Endothelial cell of umbilical vein (primary cell): ENCODE measurements around the gene DAPK2. TPM values are rescaled to one million over a fixed set of nuclear protein-coding genes. Genes with fewer than 3 reads are reported as not detected.

Experiments used
- BruUV-seq: library from RNA; stranded (reverse); fragments of 400-500 nt; replicated peaks from 2 replicates; lab custom pipeline; 2021; lab: Mats Ljungman, UMichigan
- CTCF ChIA-PET: fragments of 300-600, 350-600 bp; sonication (Branson Sonifier 250); formaldehyde crosslinking; loops from one replicate; lab custom pipeline; 2021; ENCODE audit warnings: antibody characterized with exemption, inconsistent platforms; lab: Charles Lee
- POLR2A ChIA-PET: fragments of 300-600, 350-600 bp; sonication (Branson Sonifier 250); formaldehyde crosslinking; loops from one replicate; lab custom pipeline; 2021; ENCODE audit warnings: antibody characterized with exemption, inconsistent platforms; lab: Charles Lee
- DNase-seq: peaks from one replicate; pipeline ENCODE4 v3.0.0-alpha.2; 2011; ENCODE audit warnings: low read depth, low spot score
- FAIRE-seq: peaks from 2 replicates; lab custom pipeline; 2011; peaks lifted over from hg19 to GRCh38; lab: Jason Lieb, UNC
- H2AFZ ChIP-seq: 2 replicates; pipeline ENCODE4 v1.6.0; 2012; ENCODE audit warnings: low read depth, low read length, control low read depth, inconsistent platforms
- H3K27ac ChIP-seq: 2 replicates; pipeline ENCODE4 v1.5.1; 2011; ENCODE audit warnings: low read depth, mild to moderate bottlenecking, control low read depth, low read length, moderate library complexity; ENCODE audit not compliant: insufficient read depth
- H3K27me3 ChIP-seq, 2 experiments: 2 replicates each; pipeline versions ENCODE4 v1.6.0 to v1.6.1; 2011; ENCODE audit warnings: low read length in 2 of 2, mixed read lengths in 1 of 2; ENCODE audit not compliant: control insufficient read depth in 2 of 2, insufficient read depth in 2 of 2
- H3K36me3 ChIP-seq, 2 experiments: 2 replicates in 1 of 2; 3 replicates in 1 of 2; pipeline ENCODE4 v1.5.1; 2011; ENCODE audit warnings: low read length in 2 of 2, mild to moderate bottlenecking in 1 of 2, moderate library complexity in 1 of 2; ENCODE audit not compliant: control insufficient read depth in 2 of 2, insufficient read depth in 2 of 2; ENCODE audit errors: extremely low read depth in 1 of 2
- H3K4me1 ChIP-seq: 3 replicates; pipeline ENCODE4 v1.5.1; 2011; ENCODE audit warnings: mild to moderate bottlenecking, low read length; ENCODE audit not compliant: control insufficient read depth, insufficient read depth; ENCODE audit errors: extremely low read depth
- H3K4me2 ChIP-seq: 2 replicates; pipeline ENCODE4 v1.6.1; 2011; ENCODE audit warnings: low read length, control low read depth, mixed read lengths; ENCODE audit not compliant: insufficient read depth
- H3K4me3 ChIP-seq, 3 experiments: fragments of 200-600 bp in 1 of 3; sonication (generic), shearing (Covaris generic) in 1 of 3; replicated peaks in 1 of 3; 2 replicates each; pipeline ENCODE4 v1.5.1; 2011 to 2016; ENCODE audit warnings: control low read depth in 3 of 3, low read length in 3 of 3, mild to moderate bottlenecking in 2 of 3, inconsistent platforms in 1 of 3, low read depth in 1 of 3, moderate library complexity in 1 of 3; ENCODE audit not compliant: insufficient read depth in 1 of 3
- H3K79me2 ChIP-seq: 2 replicates; pipeline ENCODE4 v1.6.0; 2012; ENCODE audit warnings: low read length, inconsistent platforms; ENCODE audit not compliant: control insufficient read depth, insufficient read depth
- H3K9ac ChIP-seq: replicated peaks from 2 replicates; pipeline ENCODE3; 2011; ENCODE audit warnings: low read length, control low read depth; ENCODE audit not compliant: insufficient read depth; ENCODE audit errors: extremely low read depth
- H3K9me1 ChIP-seq: replicated peaks from 3 replicates; pipeline ENCODE4 v1.6.0; 2011; ENCODE audit warnings: mild to moderate bottlenecking, low read length; ENCODE audit not compliant: control insufficient read depth, insufficient read depth; ENCODE audit errors: extremely low read depth
- H3K9me3 ChIP-seq: replicated peaks from 2 replicates; pipeline ENCODE4 v1.5.1; 2012; ENCODE audit warnings: low read length, inconsistent platforms; ENCODE audit not compliant: control insufficient read depth, insufficient read depth
- H4K20me1 ChIP-seq: replicated peaks from 2 replicates; pipeline ENCODE3; 2011; ENCODE audit warnings: mild to moderate bottlenecking, low read length; ENCODE audit not compliant: control insufficient read depth, insufficient read depth; ENCODE audit errors: extremely low read depth
- EZH2 ChIP-seq: IDR thresholded peaks from 2 replicates; pipeline ENCODE4 v1.6.1; 2012; ENCODE audit warnings: borderline replicate concordance, low read depth, mild to moderate bottlenecking, moderate library complexity, low read length, inconsistent platforms; ENCODE audit not compliant: severe bottlenecking
- FOS ChIP-seq: IDR thresholded peaks from 2 replicates; pipeline ENCODE4 v1.6.1; 2011; ENCODE audit warnings: mild to moderate bottlenecking, low read length, moderate library complexity, borderline replicate concordance; ENCODE audit not compliant: insufficient read depth
- GATA2 ChIP-seq: IDR thresholded peaks from 2 replicates; pipeline ENCODE4 v1.7.0; 2011; ENCODE audit warnings: low read depth, mild to moderate bottlenecking, moderate library complexity, mixed read lengths, low read length; ENCODE audit not compliant: insufficient read length, insufficient read depth
- JUN ChIP-seq: IDR thresholded peaks from 2 replicates; pipeline ENCODE4 v1.6.1; 2011; ENCODE audit warnings: borderline replicate concordance, low read depth; ENCODE audit not compliant: insufficient read length, insufficient read depth
- MYC ChIP-seq: IDR thresholded peaks from one replicate; pipeline ENCODE4 v1.6.1; 2011; ENCODE audit warnings: mild to moderate bottlenecking, low read depth, low read length
- POLR2A ChIP-seq: IDR thresholded peaks from 2 replicates; pipeline ENCODE4 v1.6.1; 2012; ENCODE audit warnings: low read depth, mild to moderate bottlenecking, control low read depth, low read length
- POLR2AphosphoS5 ChIP-seq: IDR thresholded peaks from 2 replicates; pipeline ENCODE4 v1.6.1; 2012; ENCODE audit warnings: low read depth, mild to moderate bottlenecking, control low read depth, low read length, moderate library complexity; ENCODE audit not compliant: insufficient read depth
- dilution Hi-C: fragments of 300-500 bp; cut with MboI; formaldehyde crosslinking; loops from one replicate; pipeline ENCODE4 v1.15.0; 2019; ENCODE audit warnings: low sequenced_read_pairs; ENCODE audit not compliant: extremely low pct_ligation_motif_present
- intact Hi-C: fragments of 100-400 bp; cut with micrococcal nuclease; formaldehyde crosslinking; loops from one replicate; pipeline ENCODE4 v1.10.0; 2022
- polyA plus RNA-seq, 4 experiments: library from polyadenylated mRNA; depleted of rRNA in 3 of 4; stranded (reverse) in 3 of 4; unstranded in 1 of 4; fragments of >200 nt; gene quantifications; 2 replicates each; pipeline versions ENCODE4 v1.2.1 to v1.2.3, GENCODE V29; 2011 to 2012; ENCODE audit warnings: missing spikeins in 1 of 4
- total RNA-seq: library from RNA; stranded (reverse); gene quantifications from 2 replicates; pipeline ENCODE4 v1.2.3, GENCODE V29; 2021
- TF ChIP-seq, protein P1 (sequence below): IDR thresholded peaks from 2 replicates; pipeline ENCODE4 v1.6.1; 2011; ENCODE audit not compliant: insufficient read depth, insufficient read length
- TF ChIP-seq, protein P2 (sequence below), 2 donors: IDR thresholded peaks; 1 replicate in 1 of 2; 2 replicates in 1 of 2; pipeline ENCODE4 v1.5.1; 2011; ENCODE audit warnings: low read length in 2 of 2, mild to moderate bottlenecking in 2 of 2, moderate library complexity in 2 of 2, control low read depth in 1 of 2, inconsistent platforms in 1 of 2, low read depth in 1 of 2; ENCODE audit not compliant: insufficient read depth in 1 of 2; ENCODE audit errors: extremely low read depth in 1 of 2

Gene DAPK2
- total and polyA plus RNA-seq, 2 donors (not counting 3 experiments of a cell fraction or from before 2014, with no cell fraction given) = 2.8 to 6.7 TPM

DNA sequence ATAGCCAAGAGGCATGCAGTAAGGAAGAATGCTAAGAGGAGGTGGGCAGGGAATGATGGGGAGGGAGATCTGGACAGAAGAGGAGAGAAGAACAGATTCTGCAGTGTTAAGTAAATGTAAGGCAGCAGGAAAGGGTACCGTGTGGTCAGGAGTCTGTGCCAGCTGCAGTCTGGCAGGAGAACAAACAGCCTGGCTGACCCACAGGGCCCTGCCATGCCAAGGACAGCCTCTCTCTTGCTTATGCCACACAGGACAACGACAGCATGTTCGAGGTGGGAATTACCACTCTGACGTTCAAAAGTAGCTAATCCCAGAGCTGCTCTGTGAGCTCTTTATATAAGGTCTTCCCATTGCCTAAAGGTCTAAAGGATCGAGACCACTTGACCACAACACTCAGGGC lies 31.3 kb downstream of the DAPK2 start:
- BruUV-seq = no TSS peak
- Histone ChIP-seq H2AFZ (no peak overlapping the region), H3K4me1 (no peaks in the 10 kb centered on the region), H3K9me3 (no peaks in the 10 kb centered on the region), H3K79me2 (no peaks in the 10 kb centered on the region), H3K27ac (no peak overlapping the region), H3K4me2 (no peak overlapping the region), H3K27me3 (peaks cover 2 to 18% of the 10 kb centered on the region in 2 experiments), H3K9ac (no peak overlapping the region), H3K36me3 (no peaks in the 10 kb centered on the region), H3K4me3 (no peak overlapping the region), H3K9me1 (no peaks in the 10 kb centered on the region), H4K20me1 (no peaks in the 10 kb centered on the region)
- dilution Hi-C loops = no loop called here
- ChIA-PET POLR2A (no interaction called here), CTCF (interaction anchor here (1.4 kb wide), 1 partner anchor 70 kb away, joined by 3 read pairs; no protein-coding TSS in a partner anchor)
- DNase-seq = no peak
- TF ChIP-seq POLR2A (no peak), MYC (no peak), FOS (no peak), JUN (no peak), GATA2 (no peak), POLR2AphosphoS5 (no peak), EZH2 (no peak)
- TF ChIP-seq, protein P1, sequence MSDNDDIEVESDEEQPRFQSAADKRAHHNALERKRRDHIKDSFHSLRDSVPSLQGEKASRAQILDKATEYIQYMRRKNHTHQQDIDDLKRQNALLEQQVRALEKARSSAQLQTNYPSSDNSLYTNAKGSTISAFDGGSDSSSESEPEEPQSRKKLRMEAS = no peak
- TF ChIP-seq, protein P2, sequence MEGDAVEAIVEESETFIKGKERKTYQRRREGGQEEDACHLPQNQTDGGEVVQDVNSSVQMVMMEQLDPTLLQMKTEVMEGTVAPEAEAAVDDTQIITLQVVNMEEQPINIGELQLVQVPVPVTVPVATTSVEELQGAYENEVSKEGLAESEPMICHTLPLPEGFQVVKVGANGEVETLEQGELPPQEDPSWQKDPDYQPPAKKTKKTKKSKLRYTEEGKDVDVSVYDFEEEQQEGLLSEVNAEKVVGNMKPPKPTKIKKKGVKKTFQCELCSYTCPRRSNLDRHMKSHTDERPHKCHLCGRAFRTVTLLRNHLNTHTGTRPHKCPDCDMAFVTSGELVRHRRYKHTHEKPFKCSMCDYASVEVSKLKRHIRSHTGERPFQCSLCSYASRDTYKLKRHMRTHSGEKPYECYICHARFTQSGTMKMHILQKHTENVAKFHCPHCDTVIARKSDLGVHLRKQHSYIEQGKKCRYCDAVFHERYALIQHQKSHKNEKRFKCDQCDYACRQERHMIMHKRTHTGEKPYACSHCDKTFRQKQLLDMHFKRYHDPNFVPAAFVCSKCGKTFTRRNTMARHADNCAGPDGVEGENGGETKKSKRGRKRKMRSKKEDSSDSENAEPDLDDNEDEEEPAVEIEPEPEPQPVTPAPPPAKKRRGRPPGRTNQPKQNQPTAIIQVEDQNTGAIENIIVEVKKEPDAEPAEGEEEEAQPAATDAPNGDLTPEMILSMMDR (IDR thresholded peaks at IDR 0.05; ENCODE audit: extremely low read depth in 1 of 2, insufficient read depth in 1 of 2, low read depth in 1 of 2, low read length in 2 of 2) = no peak
- FAIRE-seq = no peak
- intact Hi-C loops = no loop called here
